Upper lobe of left lung (tissue), 4 donors: Measurements from ENCODE around the gene TMEM176B.

Experiments
- POLR2A ChIP-seq, 4 donors: fragments of 450-650 bp; IDR thresholded peaks; one replicate each; pipeline ENCODE4 v1.5.1; 2016 to 2017; ENCODE audit warnings: antibody characterized with exemption in 4 of 4, mild to moderate bottlenecking in 2 of 4
- POLR2AphosphoS5 ChIP-seq, 2 donors: sonication (generic); formaldehyde crosslinking; IDR thresholded peaks; one replicate each; pipeline ENCODE4 v1.5.1; 2017; ENCODE audit warnings: antibody characterized with exemption in 2 of 2
- TF ChIP-seq, protein P1 (sequence below), 6 experiments: fragments of 450-650 bp in 4 of 6; fragments of 200-600 bp in 2 of 6; sonication (generic) in 2 of 6; IDR thresholded peaks; one replicate each; pipeline ENCODE4 v1.5.1; 2016 to 2019; ENCODE audit warnings: antibody characterized with exemption in 6 of 6

DNA sequence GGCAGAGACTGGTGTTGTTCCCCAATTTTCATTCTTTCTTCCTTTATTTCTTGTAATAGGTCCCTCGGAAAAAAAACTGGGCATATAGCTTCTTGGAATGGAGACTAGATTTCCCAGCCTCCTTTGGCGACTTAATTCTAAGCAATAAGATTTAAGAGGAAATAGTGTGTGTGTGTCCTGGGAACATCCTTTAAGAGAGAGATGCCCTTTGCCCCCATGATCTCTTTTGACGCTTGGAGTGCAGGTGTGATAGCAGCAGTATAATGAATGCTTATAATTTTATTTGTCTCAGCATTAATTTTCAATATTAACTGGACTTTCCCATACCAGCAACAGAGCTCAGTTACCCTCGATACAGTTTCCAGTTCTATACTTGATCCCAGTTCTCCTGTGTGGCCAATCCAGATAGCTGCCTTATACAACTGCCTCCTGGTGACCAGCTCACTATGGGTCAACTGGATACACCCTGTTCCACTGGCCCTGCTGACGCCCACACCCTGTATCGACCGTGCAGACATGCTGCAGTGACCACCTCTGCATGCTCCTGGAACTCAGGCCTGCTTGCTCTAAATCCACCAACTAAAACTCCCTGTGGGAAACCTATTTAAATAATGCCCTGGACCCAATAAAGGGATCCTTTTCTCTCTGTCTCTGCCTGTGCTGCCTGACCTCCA, 14.3 kb upstream of the TMEM176B start:
- TF ChIP-seq, protein P1, sequence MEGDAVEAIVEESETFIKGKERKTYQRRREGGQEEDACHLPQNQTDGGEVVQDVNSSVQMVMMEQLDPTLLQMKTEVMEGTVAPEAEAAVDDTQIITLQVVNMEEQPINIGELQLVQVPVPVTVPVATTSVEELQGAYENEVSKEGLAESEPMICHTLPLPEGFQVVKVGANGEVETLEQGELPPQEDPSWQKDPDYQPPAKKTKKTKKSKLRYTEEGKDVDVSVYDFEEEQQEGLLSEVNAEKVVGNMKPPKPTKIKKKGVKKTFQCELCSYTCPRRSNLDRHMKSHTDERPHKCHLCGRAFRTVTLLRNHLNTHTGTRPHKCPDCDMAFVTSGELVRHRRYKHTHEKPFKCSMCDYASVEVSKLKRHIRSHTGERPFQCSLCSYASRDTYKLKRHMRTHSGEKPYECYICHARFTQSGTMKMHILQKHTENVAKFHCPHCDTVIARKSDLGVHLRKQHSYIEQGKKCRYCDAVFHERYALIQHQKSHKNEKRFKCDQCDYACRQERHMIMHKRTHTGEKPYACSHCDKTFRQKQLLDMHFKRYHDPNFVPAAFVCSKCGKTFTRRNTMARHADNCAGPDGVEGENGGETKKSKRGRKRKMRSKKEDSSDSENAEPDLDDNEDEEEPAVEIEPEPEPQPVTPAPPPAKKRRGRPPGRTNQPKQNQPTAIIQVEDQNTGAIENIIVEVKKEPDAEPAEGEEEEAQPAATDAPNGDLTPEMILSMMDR (IDR thresholded peaks at IDR 0.05): no peak
- TF ChIP-seq POLR2AphosphoS5 (IDR thresholded peaks at IDR 0.05) (no peak), POLR2A (IDR thresholded peaks at IDR 0.05) (no peak)
